GM19372 (cell line): ENCODE data around the gene ZNF654.
"Not testable (repeated sequence)": the region's sequence is repeated elsewhere in the genome, so short reads cannot be mapped to it uniquely, and the experiment has no call there.

Experiments
- ATAC-seq: cut with Tn5 transposase; IDR thresholded peaks from one replicate; pipeline ENCODE4 v1.9.1; 2021; ENCODE audit warnings: mild to moderate bottlenecking, low read depth, moderate library complexity; ENCODE audit not compliant: unreplicated experiment

The ZNF654 gene

DNA sequence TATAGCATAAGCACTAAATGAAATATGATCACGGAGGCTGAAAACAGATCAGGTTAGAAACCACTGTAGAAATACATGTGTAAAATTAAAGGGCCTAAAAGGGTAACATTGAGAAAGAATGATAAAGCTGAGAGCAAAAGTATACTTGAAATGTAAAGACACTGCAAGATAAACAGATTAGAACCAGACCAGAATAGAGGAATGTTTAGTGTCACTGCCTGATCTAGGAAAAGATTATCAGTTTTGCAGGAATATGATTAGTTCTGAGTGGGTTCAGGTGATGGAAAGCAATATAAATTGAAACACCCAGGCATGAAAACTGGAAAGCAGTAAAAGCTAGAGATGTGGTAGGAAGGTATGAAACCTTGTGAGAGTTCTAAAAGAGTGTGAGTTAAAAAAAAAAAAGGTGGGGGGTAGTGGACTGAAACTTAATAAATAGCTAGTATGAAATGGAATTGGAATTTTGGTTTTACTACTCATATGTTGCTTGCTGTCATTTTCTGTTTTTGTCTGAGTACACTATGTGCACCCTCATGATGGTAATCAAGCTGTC lies 74.7 kb downstream of the ZNF654 start:
- ATAC-seq: no peak

DNA sequence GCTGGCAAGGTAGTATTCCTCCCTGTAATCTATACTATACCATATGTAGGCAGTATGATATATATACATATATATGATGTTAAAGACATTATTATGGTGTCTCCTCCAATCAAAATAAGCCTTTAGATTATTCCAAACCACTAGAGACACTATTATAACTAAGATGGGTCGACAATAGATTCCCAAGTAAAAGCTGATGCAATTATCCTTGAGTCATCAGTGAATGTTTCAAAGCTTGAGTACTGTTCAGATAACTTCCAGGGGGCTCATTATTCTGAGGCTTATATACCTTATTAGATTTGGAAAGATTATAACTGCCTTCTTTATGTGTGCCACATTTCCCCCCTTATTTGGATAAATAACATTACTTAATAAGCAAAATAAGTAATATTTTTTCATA lies 78.8 kb downstream of the ZNF654 start:
- no peak for ATAC-seq

DNA sequence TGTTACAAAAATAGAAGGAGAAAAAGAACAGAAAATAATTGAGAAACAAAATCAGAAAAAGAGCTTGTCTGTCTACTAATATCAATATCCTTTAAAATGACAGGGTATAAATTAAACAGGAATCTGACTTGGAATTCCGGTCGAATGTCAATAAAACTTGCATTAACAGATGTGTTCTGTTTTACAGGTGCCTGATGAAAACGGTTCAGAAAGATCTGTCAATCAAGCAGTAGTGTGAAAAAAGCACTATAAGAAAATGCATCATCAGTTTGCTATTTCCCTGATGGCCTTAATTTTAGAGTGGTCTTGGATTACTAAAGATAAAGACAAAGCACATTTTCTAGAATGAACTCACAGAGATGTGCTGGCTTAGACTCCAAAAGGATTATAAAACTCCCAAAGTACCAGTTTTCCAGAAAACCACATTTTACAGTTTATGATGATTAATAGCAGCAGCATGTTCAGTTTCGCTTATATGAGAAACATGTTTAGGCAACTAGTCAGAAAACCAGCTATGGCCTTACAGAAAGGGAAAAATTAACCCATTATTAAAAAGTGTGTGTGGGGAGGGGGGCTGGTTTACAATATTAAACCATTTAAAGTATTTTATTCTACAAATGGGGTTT lies 82.5 kb downstream of the ZNF654 start:
- peak; percentile 3 for ATAC-seq

DNA sequence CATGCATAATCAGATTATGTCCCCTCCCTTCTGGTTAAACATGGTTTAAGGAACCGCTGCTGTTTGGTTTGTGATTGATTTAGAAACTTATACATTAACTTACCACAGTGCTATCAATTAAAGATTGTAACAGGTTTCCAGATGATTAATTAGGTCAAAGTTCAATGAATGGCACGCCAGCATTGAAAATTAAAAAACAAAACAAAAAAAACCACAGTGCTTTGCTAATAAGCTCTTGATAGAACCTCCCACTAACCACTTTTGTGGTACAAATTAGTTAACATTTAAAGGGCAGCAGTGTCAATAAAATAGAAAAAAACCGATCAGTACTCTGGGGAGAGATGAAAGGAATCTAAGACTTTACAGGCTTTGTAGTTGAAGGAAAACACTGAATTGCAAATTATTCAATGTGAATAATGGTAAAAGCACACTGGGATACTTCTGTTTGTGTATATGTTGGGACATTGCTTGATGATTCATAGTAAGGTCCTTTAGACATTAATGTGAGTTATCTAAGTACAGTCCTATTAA lies 83.1 kb downstream of the ZNF654 start:
- ATAC-seq: peak; percentile 50

DNA sequence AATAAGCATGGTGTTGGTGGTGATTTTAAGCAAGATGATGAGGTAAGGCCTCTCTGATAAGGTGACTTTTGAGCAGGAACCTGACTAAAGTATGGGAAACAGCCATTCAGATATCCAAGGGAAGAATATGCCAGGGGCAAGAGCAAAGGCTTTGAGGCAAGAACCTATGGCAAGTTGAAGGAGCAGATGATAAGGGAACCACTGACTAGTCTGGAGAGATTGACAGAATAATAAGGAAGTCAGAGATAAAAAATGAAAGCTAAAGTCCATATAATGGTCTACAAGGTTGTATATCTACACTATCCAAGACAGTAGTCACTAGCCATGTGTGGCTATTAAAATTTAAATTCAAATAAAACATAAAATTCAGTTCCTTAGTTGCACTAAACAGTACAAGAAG lies 88.2 kb downstream of the ZNF654 start:
- no peak for ATAC-seq

DNA sequence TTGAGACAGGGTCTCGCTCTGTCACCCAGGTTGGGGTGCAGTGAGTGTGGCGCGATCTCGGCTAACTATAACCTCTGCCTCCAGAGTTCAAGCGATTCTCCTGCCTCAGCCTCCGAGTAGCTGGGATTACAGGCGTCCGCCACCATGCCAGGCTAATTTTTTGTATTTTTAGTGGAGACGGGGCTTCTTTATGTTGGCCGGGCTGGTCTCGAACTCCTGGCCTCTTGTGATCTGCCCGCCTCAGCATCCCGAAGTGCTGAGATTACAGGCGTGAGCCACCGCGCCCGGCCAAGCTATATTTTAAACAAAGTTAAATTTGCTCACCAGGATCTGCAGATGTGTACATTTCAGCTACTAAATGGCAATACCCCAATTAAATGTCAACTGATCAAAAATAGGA lies 89.6 kb downstream of the ZNF654 start:
- no peak for ATAC-seq

DNA sequence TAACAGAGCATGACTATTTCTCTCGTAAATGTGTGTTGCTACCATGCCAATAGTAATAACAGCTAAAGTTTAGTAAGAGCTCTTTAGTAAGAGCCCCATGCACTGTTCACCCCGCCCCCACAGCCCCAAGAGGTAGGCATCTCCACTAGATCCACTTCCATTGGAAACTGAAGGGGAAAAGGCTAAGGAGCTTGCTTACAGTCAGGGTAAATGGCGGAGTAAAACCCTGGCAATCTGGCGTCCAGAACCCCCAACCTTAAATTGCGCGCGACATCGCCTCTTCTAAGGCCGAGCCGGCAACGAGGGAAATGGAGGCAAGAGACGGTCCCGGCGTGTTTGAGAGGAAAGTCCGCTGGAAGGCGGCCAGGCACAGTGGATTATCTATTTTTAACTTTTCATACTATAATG lies 90.0 kb downstream of the ZNF654 start:
- peak; percentile 22 for ATAC-seq

DNA sequence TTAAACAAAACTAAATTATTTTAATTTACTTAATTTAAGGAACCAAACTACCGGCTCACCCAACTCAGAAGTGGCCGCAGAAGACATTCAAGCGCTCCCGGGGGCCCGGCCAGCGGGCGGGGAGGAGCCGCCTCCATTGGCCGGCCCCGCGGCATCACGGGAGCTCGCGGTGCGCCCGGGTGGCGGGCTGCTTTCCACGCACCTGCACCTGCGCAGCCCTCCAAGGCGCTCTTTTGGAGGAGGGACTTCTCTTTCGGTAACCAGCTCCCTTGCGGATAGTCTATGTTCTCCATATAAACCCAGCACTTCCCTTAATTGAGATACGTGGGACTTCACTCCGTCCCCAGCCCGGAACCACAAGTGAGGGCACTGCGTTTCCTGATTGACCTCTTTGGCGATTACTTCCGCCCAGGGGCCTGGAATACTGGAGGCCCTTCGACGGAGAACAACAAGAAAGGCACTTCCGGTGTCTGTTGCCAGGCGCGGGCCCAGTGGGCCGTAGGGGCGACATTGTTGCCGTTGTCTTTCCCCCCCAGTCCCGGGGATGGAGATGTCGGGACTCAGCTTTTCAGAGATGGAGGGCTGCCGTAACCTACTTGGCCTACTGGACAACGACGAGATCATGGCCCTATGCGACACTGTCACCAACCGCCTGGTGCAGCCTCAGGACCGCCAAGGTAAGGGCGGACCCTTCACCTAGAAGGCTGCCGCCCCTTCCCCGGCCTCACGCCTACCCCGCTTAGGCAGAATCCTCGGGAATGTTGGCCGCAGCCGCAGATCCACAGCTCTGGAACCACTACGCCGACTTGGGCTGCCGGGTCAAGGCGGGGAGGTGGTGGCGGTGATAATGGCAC lies 90.7 kb downstream of the ZNF654 start, which contains the start of gene C3orf38:
Gene C3orf38, plus strand, starts transcription at position 451 of the 854 bp plus-strand sequence. Its CDS starts 94 bp downstream, at position 545.
- ATAC-seq: peak; percentile 73

DNA sequence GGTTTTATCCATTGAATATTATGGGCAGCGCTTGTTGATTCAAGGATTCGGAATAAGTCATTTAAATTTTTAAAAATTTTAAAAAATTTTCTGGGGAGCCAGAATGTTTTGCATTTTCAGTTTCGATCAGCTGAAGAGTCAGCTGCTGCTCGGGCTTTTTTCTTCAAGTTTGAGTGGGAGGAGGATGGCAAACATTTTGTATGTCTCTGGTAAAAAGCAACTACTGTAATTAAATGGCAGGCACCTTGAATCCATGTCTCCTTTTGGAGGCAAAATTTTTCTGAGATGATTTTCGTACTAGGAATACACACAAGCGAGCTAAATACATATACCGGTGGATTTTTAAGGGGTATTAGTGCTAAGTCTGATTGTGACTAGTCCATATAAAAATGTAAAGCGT lies 91.3 kb downstream of the ZNF654 start:
- ATAC-seq: peak; percentile 16

DNA sequence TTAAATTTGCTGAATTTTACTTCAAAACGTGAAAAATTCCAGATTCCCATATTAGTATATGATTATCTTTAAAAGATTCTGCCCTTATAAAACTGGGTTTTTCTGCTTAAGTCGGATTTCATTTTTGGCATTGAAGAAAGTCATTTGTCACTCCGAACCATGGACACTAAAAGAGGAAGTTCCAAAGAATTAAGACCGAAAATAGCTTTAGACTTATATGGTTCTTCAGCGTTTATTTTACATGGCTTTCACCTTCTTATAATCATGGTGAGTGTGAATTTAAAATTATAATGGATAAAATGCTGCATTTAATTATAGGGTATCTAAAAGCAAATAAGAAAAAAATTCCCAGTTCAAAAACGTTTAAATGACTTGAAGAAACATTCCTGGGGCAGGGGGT lies 91.8 kb downstream of the ZNF654 start:
- ATAC-seq: no peak

DNA sequence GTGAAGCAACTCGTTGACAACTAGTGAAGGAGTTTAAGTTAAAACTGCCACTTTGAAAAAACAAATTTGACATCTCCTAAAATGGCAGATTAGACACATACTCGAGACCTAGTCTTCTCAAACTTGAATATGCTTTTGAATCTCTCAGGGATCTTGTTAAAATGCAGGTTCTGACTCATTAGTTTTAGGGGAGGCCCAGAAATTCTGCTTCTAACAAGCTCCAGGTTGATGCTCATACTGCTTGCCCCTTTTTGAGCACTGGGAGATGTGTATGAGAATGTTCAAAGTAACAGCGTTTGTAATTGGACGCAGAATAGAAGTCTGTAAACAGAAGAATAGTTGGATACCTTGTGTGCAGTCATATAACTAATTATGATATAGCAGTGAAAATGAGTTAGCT lies 92.3 kb downstream of the ZNF654 start:
- ATAC-seq: no peak

DNA sequence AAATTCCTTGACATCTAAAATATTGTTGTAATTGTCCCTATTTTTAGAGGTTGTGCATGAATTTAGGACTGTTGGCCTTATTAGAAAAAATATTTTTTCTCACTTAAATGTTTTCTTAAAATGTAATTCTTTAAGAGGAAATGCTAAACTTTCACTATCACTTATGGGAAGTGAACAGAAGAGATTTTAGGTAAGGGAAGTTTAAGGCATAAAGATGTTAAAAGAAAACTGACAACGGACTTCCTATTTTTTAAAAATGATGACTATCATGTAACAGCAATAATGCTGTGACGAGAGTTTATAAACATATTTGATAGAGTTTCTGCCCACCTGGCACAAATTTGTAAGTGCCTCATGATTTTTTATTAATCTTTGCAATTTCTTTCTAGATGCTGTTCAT lies 93.8 kb downstream of the ZNF654 start:
- ATAC-seq: no peak

DNA sequence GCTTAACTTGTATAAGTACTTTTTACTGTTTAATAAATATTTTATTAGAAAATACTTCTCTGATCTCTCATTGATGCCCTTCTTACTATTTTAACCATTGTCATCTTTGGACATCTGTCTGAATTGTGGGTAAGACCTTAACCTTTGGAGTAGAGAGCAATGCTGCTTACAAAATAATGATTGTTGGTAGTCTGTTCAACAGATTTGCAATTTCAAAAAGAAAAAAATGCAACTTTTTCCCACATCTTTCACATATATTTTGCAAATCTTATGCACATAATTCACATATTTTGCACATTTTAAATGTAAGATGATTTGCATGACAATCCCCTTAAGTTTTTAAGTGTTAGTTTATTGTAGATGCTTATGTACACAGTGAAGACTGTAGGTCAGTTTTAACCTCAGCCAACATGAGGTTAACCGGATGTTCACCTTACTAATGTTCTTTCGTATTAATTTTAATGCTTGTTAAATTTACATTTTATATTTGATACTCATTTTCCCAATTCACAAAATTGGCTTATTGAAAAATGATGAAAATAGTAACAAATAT lies 107.4 kb downstream of the ZNF654 start:
- ATAC-seq: no peak

DNA sequence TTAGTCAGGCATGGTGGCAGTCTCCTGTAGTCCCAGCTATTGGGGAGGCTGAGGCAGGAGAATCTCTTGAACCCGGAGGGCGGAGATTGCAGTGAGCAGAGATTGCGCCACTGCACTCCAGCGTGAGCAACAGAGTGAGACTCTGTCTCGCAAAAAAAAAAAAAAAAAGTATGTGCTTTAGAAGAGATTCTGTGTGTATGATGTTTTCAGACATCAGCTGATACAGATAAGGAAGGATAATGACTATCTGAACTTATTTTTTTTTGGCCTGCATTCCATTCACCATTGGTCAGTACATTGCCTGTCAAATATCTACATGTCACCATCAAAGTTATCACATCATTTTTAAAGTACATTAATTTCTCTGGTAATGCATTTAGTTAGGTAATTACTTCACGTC lies 108.1 kb downstream of the ZNF654 start:
- ATAC-seq: no peak

DNA sequence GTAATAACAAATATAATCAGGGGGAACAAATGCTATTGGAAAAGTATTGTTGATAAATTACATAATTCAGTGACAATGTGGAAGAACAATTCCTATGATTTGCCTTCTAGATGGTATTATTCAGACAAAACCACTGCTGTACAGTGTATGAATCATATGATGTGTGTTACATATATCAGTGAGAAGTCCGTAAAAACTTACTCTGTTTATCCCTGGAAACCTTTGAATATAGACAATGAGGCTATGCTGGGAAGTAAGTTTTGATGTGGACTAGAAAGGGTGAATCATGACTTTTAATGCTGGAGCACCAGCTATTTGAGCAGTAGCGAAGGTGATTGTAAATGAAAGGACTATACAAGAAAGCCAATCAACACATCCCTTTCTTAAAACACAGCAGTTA lies 108.6 kb downstream of the ZNF654 start:
- no peak for ATAC-seq

DNA sequence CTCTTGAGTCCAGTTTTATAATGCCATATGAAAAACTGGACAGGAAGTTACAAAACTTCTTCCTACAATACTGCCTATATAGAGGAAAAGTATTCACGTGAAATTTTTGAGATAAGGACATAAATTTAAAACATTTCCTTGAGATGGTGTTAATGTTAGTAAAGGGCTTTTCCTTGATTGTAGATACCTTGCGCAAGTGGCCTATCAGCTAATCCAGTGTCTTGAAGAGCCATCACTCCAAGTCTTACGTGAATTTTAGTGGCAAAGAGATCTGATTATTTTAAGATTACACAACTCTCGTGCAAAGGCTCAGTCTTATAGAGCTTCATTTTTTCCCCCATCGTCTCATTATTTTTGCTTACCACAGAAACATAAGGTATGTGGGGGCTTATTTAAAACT lies 109.1 kb downstream of the ZNF654 start:
- ATAC-seq: no peak

DNA sequence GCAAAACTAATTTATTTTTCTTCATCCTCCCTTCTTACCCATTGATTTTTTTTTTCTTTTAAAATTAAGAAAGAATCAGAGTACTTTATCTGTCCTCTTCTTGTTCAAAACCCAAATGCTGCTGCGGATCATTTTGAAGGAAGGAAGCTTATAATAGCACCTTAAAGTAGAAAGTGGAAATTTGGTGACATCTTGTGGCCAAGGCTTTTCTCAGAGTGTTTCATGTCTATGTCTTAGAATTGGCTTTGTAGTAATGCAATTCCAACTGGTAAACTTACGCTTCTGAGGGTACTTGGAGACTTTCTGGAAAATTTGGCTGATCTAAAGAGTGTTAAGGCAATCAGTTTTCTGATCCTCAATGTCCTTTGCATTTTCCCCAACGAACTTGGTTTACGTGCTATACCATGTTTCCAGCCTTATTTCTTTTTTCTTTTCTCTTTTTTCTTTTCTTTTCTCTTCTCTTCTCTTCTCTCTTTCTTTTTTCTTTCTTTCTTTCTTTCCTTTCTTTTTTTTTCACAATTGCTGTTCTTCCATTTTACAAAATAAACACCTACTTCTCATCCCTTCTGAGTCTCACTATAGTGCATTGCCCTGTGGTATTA lies 121.4 kb downstream of the ZNF654 start:
- ATAC-seq: peak; percentile 89

DNA sequence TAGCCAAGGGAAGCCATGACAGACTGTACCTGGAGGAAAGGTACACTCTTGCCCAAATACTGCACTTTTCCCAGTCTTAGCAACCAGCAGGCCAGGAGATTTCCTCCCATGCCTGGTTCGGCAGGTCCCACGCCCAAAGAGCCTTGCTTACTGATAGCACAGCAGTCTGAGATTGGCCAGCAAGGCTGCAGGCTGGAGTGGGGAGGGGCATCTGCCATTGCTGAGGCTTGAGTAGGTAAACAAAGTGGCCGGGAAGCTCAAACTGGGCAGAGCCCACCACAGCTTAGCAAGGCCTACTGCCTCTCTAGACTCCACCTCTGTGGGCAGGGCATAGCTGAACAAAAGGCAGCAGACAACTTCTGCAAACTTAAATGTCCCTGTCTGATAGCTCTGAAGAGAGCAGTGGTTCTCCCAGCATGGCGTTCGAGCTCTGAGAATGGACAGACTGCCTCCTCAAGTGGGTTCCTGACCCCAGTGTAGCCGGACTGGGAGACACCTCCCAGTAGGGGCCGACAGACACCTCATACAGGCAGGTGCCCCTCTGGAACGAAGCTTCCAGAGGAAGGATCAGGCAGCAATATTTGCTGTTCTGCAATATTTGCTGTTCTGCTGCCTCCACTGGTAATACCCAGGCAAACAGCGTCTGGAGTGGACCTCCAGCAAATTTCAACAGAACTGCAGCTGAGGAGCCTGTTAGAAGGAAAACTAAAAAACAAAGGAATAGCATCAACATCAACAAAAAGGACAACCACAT lies 123.3 kb downstream of the ZNF654 start:
- ATAC-seq: not testable (repeated sequence)

DNA sequence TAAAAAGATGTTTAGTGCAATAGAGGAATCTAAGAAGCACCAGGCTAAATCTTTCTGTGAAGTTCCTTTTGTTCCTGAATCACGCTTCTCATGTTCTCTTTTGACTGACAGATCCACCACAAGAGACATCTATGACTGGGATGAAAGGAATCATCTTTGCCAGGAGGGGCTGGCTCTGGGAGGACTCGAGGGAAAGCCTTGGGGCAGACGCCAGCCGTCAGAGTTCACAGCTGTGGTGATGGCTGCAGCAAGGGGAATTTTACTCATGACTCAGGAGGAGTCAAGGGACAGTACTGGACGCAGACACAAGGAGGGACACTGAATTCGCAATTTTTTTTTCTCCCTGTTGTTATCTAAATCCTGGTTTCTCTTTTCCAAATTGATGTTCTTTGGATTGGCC lies 129.4 kb downstream of the ZNF654 start:
- no peak for ATAC-seq

DNA sequence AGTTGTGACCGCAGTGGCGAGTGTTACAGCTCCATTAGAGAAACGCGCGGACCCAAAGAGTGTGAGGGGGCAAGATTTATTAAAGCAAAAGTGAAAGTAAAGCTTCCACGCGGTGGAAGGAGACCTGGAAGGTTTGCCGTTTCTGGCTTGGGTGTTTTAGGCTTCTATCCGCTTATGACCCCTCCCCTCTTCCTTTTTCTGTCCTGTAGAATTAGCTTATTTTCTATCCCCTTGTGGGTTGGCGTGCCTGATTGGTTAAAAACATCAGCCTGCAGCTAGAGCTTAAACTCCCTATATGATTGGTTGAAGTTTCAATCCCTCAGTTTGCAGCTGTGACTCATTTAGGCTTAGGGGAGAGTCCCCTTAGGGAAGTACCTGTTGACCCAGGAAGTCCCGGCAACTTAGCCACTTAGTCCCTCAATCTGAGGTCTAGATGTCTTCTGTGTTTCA lies 130.3 kb downstream of the ZNF654 start:
- ATAC-seq: peak; percentile 80
